GM21737 (cell line): Measurements from ENCODE around the gene KRTAP10-4.

Source experiments
- ATAC-seq: cut with Tn5 transposase; IDR thresholded peaks from one replicate; pipeline ENCODE4 v1.9.1; 2021; ENCODE audit warnings: mild to moderate bottlenecking, moderate library complexity; ENCODE audit not compliant: unreplicated experiment

Gene KRTAP10-4

GRCh38 chr21:44615466-44615865, 41.9 kb downstream of the KRTAP10-4 start:
- no peak for ATAC-seq

GRCh38 chr21:44615911-44616590, 42.5 kb downstream of the KRTAP10-4 start:
- no peak for ATAC-seq

GRCh38 chr21:44616591-44616926, 43.0 kb downstream of the KRTAP10-4 start:
- no peak for ATAC-seq

GRCh38 chr21:44617071-44617501, 43.6 kb downstream of the KRTAP10-4 start:
- no peak for ATAC-seq

- ATAC-seq: no peak
Measured at GRCh38 chr21:44618504-44618903, 45.0 kb downstream of the KRTAP10-4 start.

- no peak for ATAC-seq
Measured at GRCh38 chr21:44618909-44619308, 45.4 kb downstream of the KRTAP10-4 start.

- ATAC-seq: no peak
Measured at GRCh38 chr21:44619886-44620285, 46.4 kb downstream of the KRTAP10-4 start.

GRCh38 chr21:44623575-44623974, 50.0 kb downstream of the KRTAP10-4 start:
- ATAC-seq: no peak
